Activated CD4-positive, alpha-beta T cell treated with anti-CD3 and anti-CD28 coated beads for 48 hours (primary cell): Measurements from ENCODE around the gene GLB1L.
A peak's percentile ranks its signal among the peaks of the same experiment; 100 is the strongest.

Experiments
- DNase-seq: peaks from one replicate; pipeline ENCODE4 v3.0.0-alpha.2; 2020

The GLB1L gene

DNA sequence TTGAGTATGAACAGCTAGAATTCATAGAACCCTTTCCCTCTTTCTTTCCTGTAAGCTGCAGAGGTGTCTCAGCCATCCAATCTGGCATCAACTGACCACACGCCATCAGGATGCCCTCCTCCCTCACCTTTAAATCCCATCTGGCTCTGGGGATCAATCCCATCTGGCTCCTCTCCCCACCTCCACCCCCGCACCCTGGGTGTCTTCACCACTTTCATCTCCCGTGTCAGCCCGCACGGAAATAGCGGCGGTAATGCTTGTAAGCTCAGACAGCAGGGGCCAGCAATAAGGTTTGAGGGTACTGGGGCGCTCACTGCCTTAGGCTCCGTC is 7.3 kb upstream of the GLB1L start:
- no peak for DNase-seq

DNA sequence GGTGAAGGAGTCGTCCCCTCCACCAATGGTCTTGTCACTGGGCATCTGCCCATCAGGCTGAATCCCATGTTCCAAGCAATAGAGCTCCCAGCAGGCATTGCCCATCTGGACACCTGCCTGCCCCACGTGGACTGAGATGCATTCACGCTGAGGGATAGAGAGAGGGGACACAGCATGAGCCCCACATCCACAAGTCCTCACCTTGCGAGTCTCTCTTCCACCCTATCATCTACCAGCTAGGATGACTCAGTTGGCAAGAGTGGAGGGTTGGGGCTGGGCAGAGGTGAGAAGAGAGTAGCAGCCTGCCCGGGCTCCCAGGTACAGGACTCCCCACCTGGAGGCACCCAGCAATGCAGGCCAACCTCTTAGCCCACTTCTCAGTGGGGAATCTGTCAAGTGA is 6.8 kb upstream of the GLB1L start:
- DNase-seq: peak; percentile 46

- DNase-seq: no peak
Observed at GRCh38 chr2:219251656-219252055, 6.4 kb upstream of the GLB1L start.

GRCh38 chr2:219250049-219250781 is 5.0 kb upstream of the GLB1L start:
- no peak for DNase-seq

DNA sequence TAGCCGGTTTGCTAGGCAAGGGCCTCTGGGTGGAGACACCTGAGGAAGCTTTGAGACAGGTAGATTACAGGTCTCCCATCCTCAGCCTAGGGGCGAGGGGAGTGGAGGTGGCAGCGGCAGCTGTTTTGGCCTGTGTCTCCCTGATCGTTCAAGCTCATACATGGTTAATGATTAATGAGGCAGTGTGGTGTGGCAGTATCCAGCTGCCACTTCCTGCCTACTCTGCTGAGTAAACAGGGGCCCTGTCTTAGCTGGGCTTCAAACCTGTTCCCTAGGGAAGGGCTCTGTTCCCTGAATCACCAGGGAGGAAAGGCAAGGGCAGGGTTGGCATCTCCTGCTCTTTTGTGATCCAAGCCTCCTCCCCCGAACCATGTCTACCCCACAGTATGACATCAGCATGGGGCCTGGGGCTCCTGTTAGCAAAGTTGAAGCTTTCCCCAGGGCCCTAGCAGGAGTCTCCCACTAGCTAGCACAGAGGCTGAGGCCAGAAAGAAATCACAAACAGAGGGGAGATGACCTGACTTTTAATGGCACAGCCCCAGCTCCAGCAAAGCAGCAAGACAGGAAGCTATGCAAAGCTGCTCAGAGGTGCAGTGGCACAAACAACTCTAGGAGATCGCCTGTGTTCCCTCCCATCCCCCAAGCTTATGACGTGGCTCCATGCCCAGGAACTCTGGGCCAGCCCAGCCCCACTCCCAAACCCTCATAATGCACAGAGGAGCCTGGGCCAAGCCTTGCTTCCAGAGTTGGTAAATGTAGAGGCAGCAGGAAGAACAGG is 4.1 kb upstream of the GLB1L start:
- DNase-seq: peak; percentile 51

GRCh38 chr2:219248845-219249202 is 3.6 kb upstream of the GLB1L start:
- no peak for DNase-seq

DNA sequence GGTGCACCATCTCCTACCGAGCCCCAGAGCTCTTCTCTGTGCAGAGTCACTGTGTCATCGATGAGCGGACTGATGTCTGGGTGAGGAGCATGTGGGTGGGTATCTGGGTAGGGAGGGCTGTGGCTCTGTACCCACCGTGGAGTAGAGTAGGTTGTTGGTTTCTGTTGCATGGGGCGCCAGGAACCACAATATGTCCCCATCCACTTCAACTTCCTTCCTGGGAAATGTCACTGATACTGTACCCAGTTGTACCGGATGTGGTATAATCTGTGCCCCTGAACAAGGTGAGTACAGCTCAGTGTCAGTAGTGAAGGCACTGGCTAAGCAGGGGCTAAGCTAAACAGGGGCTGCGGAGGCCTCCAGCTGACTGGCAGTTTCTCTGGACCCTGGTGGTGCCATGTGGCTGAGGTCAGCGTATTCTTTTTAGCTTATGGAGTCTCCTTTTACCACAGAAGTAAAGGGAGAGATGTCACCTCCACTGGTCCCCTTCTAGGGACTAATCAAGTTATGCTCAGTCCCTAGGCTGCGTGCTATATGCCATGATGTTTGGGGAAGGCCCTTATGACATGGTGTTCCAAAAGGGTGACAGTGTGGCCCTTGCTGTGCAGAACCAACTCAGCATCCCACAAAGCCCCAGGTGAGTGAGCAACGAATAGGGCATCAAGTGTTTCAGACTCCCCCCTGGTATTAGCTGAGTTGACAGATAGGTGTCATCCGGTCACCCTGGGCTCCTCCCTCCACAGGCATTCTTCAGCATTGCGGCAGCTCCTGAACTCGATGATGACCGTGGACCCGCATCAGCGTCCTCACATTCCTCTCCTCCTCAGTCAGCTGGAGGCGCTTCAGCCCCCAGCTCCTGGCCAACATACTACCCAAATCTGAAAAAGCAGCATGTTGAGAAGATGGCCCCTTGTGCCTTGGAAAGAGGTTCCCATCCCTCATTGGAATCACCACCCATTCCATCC is 2.7 kb upstream of the GLB1L start:
- DNase-seq: peak; percentile 70

DNA sequence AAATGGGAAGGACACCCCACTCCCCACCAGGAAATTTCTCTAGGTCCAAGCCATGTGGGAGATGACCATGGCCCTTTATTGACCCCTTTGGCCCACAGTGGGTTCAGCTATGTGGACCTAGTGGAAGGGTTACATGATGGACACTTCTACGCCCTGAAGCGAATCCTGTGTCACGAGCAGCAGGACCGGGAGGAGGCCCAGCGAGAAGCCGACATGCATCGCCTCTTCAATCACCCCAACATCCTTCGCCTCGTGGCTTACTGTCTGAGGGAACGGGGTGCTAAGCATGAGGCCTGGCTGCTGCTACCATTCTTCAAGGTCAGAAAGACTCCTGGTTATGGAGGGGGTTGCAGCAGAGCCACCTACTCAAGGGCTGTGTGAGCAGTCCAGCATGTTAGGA is 1.3 kb upstream of the GLB1L start:
- DNase-seq: no peak

DNA sequence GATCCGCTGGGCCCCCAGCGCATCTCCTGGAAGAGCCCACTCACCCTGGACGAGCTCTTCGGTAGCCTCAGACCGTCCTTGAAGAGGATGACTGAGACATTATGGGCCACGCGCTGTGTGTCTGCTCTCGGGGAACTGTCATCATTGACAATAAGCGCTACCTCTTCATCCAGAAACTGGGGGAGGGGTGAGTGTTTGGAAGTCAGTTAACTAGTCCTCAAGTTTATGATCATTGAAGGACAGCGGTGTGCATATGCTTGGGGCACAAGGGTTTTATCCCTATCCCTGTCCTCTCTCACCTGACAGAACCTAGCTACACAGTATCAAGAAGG is 621 bp upstream of the GLB1L start:
- peak; percentile 40 for DNase-seq

DNA sequence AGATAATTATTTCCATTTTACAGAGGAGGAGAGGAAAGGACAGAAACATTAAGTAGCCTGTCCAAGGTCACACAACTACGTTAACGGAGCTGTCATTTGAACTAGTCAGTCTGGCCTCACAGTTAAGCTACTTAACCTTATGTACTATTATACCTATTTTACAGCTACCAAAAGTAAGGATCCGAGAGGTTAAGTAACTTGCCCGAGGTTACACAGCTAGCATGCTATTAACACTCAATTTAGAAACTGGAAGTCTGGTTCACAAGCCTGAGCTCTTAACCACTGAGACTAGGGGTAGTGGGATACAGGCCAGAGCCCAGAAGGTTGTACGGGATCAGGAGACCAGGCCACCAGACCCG is 476 bp downstream of the GLB1L start:
- DNase-seq: no peak

- DNase-seq: no peak
Observed at GRCh38 chr2:219243291-219243761, 1.9 kb downstream of the GLB1L start.

- no peak for DNase-seq
Observed at GRCh38 chr2:219234331-219234730, 10.9 kb downstream of the GLB1L start.

- peak; percentile 78 for DNase-seq
Observed at GRCh38 chr2:219230059-219230540, 15.1 kb downstream of the GLB1L start.

GRCh38 chr2:219229305-219230058 is 15.8 kb downstream of the GLB1L start, which contains the start of the genes ANKZF1 and ATG9A:
Gene ANKZF1, plus strand, starts transcription at chr2:219229806. Its CDS starts 452 bp downstream, at chr2:219230258.
Gene ATG9A, minus strand, starts transcription at chr2:219229636. Its CDS starts 1,612 bp downstream, at chr2:219228024.
- DNase-seq: peak; percentile 99

GRCh38 chr2:219228911-219229304 is 16.3 kb downstream of the GLB1L start:
- no peak for DNase-seq

DNA sequence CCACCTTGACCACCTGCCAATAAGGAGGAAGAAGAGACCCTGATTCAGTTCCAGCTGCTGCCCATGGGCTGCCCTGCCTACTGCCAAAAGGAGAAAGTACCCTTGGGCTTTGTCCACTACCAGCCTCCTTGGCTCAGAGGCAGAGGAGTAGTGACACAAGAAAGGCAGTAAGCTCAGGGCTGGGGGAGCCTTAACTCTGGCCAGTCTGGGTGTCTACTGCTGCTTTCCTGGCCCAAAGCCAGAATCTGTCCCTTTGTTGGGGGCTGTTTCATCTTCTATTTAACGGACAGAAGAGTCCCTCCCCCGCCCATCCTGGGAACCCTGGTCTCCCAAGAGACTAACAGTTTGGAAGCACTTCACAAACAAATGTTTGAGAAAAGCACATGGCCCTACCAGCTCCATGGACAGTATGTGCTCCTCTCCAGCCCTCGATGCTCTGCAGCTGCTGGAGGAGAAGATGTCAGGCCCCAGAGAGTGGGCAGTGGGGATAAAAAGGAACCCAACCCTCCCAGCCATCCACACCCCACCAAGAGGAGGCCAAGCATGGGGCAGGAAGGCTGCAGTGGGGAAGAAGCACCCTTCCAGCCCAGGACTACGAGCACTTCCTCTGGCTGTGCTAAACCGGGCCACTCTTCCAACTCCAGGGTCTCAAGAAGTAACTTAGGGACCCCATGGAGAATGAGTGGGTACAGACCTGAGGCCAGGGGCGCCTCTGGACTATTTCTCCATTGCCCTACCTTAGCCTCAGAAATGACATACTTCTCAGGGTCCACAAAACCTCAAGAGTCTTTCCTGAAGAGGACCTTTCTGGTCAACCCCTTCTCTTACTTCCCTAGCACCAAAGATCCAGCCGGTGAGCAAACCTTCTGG is 17.0 kb downstream of the GLB1L start:
- no peak for DNase-seq

DNA sequence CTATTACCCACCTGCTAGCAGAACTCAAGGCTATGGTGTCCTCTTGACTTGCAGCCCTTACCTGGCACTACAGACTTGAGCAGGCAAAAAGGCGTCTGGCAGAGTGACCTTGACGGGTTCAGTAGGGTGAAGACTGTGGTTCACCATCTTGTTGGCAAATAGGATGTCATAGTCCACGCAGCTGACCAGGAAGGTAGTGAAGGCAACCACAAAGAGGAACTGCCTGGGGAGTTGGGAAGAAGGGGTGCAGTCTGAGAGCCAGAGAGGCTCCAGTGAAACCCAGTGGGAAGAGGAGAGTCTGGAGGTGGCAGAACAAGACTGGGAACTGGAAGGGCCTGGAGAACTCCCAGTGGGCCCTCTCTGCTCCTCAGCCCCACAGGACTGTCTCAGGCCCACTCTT is 19.9 kb downstream of the GLB1L start:
- DNase-seq: no peak

GRCh38 chr2:219223831-219224610 is 21.2 kb downstream of the GLB1L start:
- no peak for DNase-seq

DNA sequence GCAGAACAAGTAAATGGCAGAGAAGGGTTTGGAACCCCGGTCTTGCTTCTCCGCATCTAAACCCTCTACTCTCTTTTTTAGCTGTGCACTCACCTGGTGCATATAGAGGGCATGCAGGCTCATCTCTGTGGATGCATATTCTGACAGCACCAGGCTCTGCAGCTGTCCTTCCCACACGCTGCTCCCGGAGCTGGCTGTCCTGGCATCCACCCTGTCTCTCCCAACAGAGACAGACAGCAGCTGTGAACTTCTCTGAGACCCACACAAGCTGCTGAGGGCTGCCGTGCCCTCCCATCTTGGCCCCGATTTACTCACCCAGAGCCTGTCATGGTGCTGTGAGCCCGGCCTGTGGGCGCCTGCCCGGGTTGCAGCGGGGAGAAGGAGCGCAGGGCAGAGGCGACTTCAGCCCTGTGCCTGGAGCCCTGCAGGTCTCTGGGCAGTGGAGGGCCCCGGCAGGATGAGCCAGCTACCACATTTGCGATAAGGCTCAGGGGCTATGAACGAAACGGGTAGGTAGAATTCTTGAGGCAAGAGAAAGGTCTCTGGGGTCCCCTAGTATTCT is 23.2 kb downstream of the GLB1L start:
- no peak for DNase-seq
